Lower leg skin (tissue), 3 donors: ENCODE results near the gene ARPC1A.

ENCODE experiments used
- POLR2A ChIP-seq, 2 donors: fragments of 450-650 bp; IDR thresholded peaks; one replicate each; pipeline ENCODE4 v1.6.1; 2016 to 2017; ENCODE audit warnings: antibody characterized with exemption in 2 of 2, mild to moderate bottlenecking in 1 of 2, moderate library complexity in 1 of 2
- TF ChIP-seq, protein P1 (sequence below), 3 donors: fragments of 450-650 bp; IDR thresholded peaks; one replicate each; pipeline ENCODE4 v1.5.1; 2016; ENCODE audit warnings: antibody characterized with exemption in 3 of 3, mild to moderate bottlenecking in 3 of 3, moderate library complexity in 2 of 3

DNA sequence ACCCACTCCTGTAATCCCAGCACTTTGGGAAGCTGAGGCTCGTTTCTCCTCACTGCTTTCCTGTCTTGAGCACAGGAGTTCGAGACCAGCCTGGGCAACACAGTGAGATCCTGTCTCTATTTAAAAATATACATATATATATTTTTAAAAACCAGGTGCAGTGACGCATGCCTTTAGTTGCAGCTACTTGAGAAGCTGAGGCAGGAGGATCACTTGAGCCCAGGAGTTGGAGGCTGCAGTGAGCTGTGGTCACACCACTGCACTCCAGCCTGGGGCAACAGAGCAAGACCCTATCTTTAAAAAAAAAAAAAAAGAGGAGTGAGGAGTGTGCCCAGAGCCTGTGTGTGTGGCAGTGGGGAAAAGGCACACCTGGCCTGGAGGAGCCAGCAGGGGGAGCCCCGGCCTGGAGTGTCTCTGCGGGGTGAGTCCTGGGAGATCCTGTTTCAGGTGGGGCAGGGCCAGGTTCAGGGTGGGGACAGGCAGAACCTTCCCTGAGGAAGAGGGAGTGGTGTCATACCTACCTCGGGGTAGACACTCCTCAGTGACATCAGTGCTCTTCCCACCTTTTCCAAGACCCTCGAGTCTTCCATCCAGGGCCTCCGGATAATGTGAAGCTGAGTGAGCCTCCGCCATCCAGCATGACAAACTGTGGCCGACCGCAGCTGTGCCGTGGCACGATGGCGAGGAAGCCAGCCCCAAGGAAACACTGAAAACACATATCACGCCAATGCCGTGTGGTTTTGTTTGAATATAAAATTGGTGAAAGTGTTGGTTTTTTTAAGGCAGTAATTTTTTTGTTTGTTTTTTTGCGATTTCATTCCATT, 39.8 kb downstream of the ARPC1A start:
- TF ChIP-seq, protein P1, sequence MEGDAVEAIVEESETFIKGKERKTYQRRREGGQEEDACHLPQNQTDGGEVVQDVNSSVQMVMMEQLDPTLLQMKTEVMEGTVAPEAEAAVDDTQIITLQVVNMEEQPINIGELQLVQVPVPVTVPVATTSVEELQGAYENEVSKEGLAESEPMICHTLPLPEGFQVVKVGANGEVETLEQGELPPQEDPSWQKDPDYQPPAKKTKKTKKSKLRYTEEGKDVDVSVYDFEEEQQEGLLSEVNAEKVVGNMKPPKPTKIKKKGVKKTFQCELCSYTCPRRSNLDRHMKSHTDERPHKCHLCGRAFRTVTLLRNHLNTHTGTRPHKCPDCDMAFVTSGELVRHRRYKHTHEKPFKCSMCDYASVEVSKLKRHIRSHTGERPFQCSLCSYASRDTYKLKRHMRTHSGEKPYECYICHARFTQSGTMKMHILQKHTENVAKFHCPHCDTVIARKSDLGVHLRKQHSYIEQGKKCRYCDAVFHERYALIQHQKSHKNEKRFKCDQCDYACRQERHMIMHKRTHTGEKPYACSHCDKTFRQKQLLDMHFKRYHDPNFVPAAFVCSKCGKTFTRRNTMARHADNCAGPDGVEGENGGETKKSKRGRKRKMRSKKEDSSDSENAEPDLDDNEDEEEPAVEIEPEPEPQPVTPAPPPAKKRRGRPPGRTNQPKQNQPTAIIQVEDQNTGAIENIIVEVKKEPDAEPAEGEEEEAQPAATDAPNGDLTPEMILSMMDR (IDR thresholded peaks at IDR 0.05), result no peak
- TF ChIP-seq POLR2A (IDR thresholded peaks at IDR 0.05), result no peak
